GM21529 (cell line): Measurements from ENCODE around the gene ALDH3B2.
"Not testable (repeated sequence)": the region's sequence is repeated elsewhere in the genome, so short reads cannot be mapped to it uniquely, and the experiment has no call there.

Experiments
- ATAC-seq: cut with Tn5 transposase; IDR thresholded peaks from one replicate; pipeline ENCODE4 v1.9.1; 2021; ENCODE audit not compliant: unreplicated experiment

ALDH3B2 gene

GRCh38 chr11:67631411-67631810 is 43.0 kb downstream of the ALDH3B2 start:
- ATAC-seq, result no peak

DNA sequence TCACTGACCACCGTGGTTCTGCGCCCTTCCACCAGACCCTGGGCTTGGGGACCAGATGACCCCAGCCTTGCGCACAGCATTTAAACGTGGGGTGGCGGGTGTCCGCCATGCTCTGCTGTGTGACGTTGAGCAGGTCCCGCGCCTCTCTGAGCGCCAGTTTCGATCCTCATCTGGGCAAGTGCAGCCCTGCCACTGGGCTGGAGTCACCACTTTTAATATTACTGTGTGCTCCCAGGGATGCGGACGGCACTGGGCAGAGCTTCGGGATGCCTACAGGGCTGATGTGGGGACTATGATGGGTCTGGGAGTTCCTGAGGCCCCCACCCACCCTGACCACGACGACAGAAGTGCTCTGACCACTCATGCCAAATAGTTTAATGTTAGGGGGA is 43.5 kb downstream of the ALDH3B2 start:
- ATAC-seq, result no peak

DNA sequence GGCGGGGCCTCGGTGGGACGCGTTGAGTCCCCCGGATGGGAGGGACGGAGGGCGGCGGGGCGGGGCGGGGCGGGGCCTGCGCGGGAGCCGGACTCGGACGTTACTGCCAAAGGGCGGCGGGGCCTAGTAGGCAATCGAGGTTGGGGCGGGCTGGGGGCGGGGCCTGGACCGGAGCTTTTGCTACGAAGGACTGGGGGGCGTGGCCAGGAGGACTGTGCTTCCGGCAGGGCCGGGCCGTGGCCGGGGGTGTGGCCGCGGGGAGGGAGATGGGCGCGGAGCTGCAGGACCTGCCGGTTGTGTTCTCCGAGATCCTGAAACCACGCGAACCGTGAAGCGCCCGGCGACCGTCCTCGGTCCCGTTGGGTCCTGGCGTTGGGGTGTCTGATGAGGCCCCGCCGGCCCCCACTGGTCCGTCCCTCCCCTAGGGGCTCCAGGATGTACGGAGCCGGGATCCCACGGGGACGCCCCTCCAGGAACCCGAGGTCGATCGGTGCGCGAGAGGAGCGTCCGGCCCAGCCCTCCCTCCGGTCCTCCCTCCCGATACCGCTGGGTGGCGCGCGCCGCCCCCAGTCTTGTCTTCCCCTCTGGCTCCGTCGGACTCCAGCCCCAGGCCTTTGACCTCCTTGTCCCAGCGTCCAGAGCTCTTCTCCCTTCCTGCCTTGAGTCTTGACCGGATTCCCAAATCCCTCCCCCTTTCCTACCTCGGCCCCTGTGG is 44.0 kb downstream of the ALDH3B2 start:
- peak; percentile 53 for ATAC-seq

GRCh38 chr11:67629386-67630227 is 44.8 kb downstream of the ALDH3B2 start, which contains the start of gene NUDT8:
TSS of gene NUDT8 (minus strand) at chr11:67629937. CDS start at chr11:67629911, 26 bp downstream.
- ATAC-seq, result peak; percentile 49

GRCh38 chr11:67628710-67629385 is 45.6 kb downstream of the ALDH3B2 start:
- ATAC-seq, result no peak

DNA sequence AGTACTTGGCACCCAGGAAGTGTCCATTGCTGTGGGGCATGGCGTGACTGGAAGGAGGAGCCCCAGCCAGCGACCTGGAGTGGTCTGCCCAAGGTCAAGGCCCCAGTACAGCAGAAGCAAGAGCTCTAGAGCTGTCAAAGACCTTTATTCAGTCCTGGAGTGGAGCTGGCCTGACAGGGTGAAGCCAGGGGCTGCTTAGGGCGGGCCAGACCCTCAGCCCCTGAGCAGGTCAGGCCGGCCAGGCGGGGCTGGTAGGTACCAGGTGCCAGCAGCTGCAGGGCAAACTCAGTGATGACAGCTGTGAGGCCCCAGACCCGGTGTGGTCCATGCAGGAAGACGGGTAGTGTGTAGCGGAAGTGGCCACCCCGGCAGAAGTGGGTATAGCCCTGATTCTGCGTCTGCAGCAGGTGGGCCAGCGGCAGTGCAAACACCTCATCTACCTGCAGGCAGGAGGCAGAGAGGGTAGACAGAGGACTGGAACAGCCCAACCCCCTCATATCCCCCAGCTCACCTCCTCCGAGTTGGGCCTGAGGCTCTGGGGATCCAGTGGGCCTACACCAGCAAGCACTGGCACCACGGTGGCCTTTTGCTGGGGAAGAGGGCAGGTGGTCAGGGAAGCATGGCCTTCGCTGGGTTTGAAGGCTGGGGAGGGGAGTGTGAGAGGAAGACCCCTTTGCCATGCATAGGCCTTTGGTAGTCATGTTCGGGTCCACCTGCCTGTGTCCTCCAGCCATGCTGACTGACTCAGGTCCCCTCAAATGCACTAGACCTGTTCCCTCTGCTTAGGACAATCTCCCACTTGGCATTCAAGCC is 46.4 kb downstream of the ALDH3B2 start:
- ATAC-seq, result no peak

- no peak for ATAC-seq
These were observed 47.0 kb downstream of the ALDH3B2 start for GRCh38 chr11:67627441-67627811.

DNA sequence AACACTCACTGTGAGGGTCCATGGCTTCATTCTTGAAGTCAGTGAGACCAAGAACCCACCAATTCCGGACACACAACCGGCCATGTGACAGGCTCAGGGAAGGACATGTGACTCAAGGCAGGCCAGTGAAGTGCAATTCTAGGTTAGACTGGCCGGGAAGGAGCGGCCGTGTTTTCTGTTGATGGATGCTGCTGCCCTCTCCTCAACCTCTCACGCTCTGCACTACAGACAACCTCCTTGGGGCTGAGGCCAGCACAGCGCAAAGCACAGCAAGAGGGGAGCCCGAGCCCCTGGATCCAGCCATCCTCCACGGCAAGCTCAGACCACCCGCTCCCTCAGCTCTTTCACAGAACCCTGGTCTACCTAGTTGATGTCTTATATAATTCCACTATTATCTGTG is 47.5 kb downstream of the ALDH3B2 start:
- ATAC-seq, result no peak

GRCh38 chr11:67626131-67626833 is 48.1 kb downstream of the ALDH3B2 start:
- ATAC-seq, result not testable (repeated sequence)

GRCh38 chr11:67623795-67624194 is 50.6 kb downstream of the ALDH3B2 start:
- not testable (repeated sequence) for ATAC-seq

DNA sequence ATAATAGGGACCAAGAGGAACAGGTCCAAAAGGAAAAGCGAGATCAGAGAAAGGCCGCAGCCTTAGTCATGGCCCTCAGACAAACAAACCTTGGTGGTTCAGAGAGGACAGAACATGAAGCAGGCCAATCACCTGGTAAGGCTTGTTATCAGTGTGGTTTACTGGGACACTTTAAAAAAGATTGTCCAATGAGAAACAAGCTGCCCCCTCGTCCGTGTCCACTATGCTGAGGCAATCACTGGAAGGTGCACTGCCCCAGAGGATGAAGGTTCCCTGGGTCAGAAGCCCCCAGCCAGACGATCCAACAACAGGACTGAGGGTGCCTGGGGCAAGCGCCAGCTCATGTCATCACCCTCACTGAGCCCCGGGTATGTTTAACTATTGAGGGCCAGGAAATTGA is 51.5 kb downstream of the ALDH3B2 start:
- not testable (repeated sequence) for ATAC-seq

DNA sequence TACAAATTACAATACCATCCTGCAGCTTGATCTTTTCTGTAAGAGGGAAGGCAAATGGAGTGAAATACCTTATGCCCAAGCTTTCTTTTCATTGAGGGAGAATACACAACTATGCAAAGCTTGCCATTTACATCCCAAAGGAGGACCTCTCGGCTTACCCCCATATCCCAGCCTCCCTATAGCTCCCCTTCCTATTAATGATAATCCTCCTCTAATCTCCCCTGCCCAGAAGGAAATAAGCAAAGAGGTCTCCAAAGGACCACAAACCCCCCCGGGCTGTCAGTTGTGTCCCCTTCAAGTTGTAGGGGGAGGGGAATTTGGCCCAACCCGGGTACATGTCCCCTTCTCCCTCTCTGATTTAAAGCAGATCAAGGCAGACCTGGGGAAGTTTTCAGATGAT is 52.5 kb downstream of the ALDH3B2 start:
- not testable (repeated sequence) for ATAC-seq

GRCh38 chr11:67620621-67621020 is 53.8 kb downstream of the ALDH3B2 start:
- ATAC-seq, result not testable (repeated sequence)

- ATAC-seq, result not testable (repeated sequence)
These were observed 54.5 kb downstream of the ALDH3B2 start for GRCh38 chr11:67619683-67620618.

DNA sequence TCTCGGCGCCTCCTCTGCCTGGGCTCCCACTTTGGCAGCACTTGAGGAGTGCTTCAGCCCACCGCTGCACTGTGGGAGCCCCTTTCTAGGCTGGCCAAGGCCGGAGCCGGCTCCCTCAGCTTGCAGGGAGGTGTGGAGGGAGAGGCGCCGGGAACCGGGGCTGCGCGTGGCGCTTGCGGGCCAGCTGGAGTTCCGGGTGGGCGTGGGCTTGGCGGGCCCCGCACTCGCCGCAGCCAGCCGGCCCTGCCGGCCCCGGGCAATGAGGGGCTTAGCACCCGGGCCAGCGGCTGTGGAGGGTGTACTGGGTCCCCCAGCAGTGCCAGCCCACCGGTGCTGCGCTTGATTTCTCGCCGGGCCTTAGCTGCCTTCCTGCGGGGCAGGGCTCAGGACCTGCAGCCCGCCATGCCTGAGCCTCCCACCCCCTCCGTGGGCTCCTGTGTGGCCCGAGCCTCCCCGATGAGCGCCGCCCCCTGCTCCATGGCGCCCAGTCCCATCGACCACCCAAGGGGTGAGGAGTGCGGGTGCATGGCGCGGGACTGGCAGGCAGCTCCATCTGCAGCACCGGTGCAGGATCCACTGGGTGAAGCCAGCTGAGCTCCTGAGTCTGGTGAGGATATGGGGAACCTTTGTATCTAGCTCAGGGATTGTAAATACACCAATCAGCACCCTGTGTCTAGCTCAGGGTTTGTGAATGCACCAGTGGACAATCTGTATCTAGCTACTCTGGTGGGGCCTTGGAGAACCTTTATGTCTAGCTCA is 55.3 kb downstream of the ALDH3B2 start:
- not testable (repeated sequence) for ATAC-seq

DNA sequence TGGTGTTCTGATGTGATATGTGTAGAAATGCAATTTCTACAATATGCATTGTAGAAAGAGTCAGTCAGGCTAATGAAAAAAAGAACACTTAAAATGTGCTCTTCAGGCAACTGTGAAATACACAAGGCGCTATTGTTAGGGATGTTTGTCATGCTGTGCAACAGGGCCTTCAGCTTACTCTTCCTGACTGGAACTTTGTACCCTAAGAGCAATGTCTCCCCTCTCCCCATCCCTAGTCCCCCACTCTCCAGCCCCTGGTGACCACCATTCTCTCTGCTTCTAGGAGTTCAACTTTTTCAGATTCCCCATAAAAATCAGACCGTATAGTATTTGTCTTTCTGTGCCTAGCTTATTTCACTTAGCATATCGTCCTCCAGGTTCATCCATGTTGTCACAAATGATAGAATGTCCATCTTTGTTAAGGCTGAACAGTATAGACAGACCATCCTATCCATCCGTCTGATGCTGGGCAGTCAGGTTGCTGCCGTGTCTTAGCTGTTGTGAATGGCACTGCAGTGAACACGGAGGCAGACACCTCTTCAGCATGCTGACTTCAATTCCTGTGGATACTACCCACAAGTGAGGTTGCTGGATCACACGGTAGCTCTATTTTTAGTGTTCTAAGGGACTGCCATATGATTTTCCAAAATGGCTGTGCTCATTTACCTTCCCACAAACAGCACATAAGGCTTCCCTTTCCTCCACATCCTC is 57.0 kb downstream of the ALDH3B2 start:
- ATAC-seq, result no peak

- no peak for ATAC-seq
These were observed 57.8 kb downstream of the ALDH3B2 start for GRCh38 chr11:67616431-67617242.
